ENCODE results near the gene SPINK14. TPM values are rescaled to one million over a fixed set of nuclear protein-coding genes. Genes with fewer than 3 reads are reported as not detected.

SPINK14 gene
- not detected for polyA plus RNA-seq (2013, experiment 1 of 2)
- polyA plus RNA-seq (2013, experiment 2 of 2): not detected

- WGBS, 2 experiments (ENCODE audit: insufficient coverage in 2 of 2): 90% methylated on average over 1 of the region's 1 CpG; no CpG with 5 or more reads in 1 of the 2 experiments
- H3K9me3 ChIP-seq (ENCODE audit: control insufficient read depth, low read length): no peaks in the 10 kb centered on the region
- no peak within 1 kb of the TSS for H3K4me3 ChIP-seq (ENCODE audit: extremely low read depth, insufficient read depth, low read length, poor library complexity, severe bottlenecking)
- no peak within 1 kb of the TSS for H3K27ac ChIP-seq (ENCODE audit: low read depth, low read length, severe bottlenecking)
- H3K4me1 ChIP-seq (ENCODE audit: control insufficient read depth, insufficient read depth, low read length, poor library complexity, severe bottlenecking): no peaks in the 10 kb centered on the region
- H3K36me3 ChIP-seq (ENCODE audit: control insufficient read depth, insufficient read depth, low read length): no peaks in the 10 kb centered on the region
Measured at GRCh38 chr5:148168246-148168645, at the start of gene SPINK14. TSS of gene SPINK14 (plus strand) at chr5:148168546. CDS start at chr5:148169733, 1,187 bp downstream.

- Histone ChIP-seq H3K4me1 (ENCODE audit: control insufficient read depth, insufficient read depth, low read length, poor library complexity, severe bottlenecking) (no peaks in the 10 kb centered on the region), H3K36me3 (ENCODE audit: control insufficient read depth, insufficient read depth, low read length) (no peaks in the 10 kb centered on the region), H3K9me3 (ENCODE audit: control insufficient read depth, low read length) (no peaks in the 10 kb centered on the region), H3K27ac (ENCODE audit: low read depth, low read length, severe bottlenecking) (no peak overlapping the region), H3K4me3 (ENCODE audit: extremely low read depth, insufficient read depth, low read length, poor library complexity, severe bottlenecking) (no peak overlapping the region)
- WGBS, 2 experiments (ENCODE audit: insufficient coverage in 2 of 2): 100% methylated on average over 2 of the region's 3 CpGs; no CpG with 5 or more reads in 1 of the 2 experiments
Measured at GRCh38 chr5:148120317-148120716, 48.0 kb upstream of the SPINK14 start.

GRCh38 chr5:148125641-148126040, 42.7 kb upstream of the SPINK14 start:
- Histone ChIP-seq H3K4me3 (ENCODE audit: extremely low read depth, insufficient read depth, low read length, poor library complexity, severe bottlenecking) (no peak overlapping the region), H3K27ac (ENCODE audit: low read depth, low read length, severe bottlenecking) (no peak overlapping the region), H3K36me3 (ENCODE audit: control insufficient read depth, insufficient read depth, low read length) (no peaks in the 10 kb centered on the region), H3K9me3 (ENCODE audit: control insufficient read depth, low read length) (no peaks in the 10 kb centered on the region), H3K4me1 (ENCODE audit: control insufficient read depth, insufficient read depth, low read length, poor library complexity, severe bottlenecking) (no peaks in the 10 kb centered on the region)
- WGBS, 2 experiments (ENCODE audit: insufficient coverage in 2 of 2): 80 to 100% methylated on average over 1 of the region's 3 CpGs

GRCh38 chr5:148135091-148136048, 33.0 kb upstream of the SPINK14 start:
- 84 to 96% methylated on average over 4 of the region's 5 CpGs for WGBS, 2 experiments (ENCODE audit: insufficient coverage in 2 of 2)
- Histone ChIP-seq H3K27ac (ENCODE audit: low read depth, low read length, severe bottlenecking) (no peak overlapping the region), H3K4me3 (ENCODE audit: extremely low read depth, insufficient read depth, low read length, poor library complexity, severe bottlenecking) (no peak overlapping the region), H3K4me1 (ENCODE audit: control insufficient read depth, insufficient read depth, low read length, poor library complexity, severe bottlenecking) (no peaks in the 10 kb centered on the region), H3K36me3 (ENCODE audit: control insufficient read depth, insufficient read depth, low read length) (no peaks in the 10 kb centered on the region), H3K9me3 (ENCODE audit: control insufficient read depth, low read length) (no peaks in the 10 kb centered on the region)

- Histone ChIP-seq H3K36me3 (ENCODE audit: control insufficient read depth, insufficient read depth, low read length) (no peaks in the 10 kb centered on the region), H3K4me3 (ENCODE audit: extremely low read depth, insufficient read depth, low read length, poor library complexity, severe bottlenecking) (no peak overlapping the region), H3K27ac (ENCODE audit: low read depth, low read length, severe bottlenecking) (no peak overlapping the region), H3K9me3 (ENCODE audit: control insufficient read depth, low read length) (no peaks in the 10 kb centered on the region), H3K4me1 (ENCODE audit: control insufficient read depth, insufficient read depth, low read length, poor library complexity, severe bottlenecking) (peaks cover 2% of the 10 kb centered on the region)
- no CpG with 5 or more reads among the region's 3 CpGs for WGBS, 2 experiments (ENCODE audit: insufficient coverage in 2 of 2)
Measured at GRCh38 chr5:148140846-148141245, 27.5 kb upstream of the SPINK14 start.

GRCh38 chr5:148141645-148142044, 26.7 kb upstream of the SPINK14 start:
- 84 to 92% methylated on average over 2 of the region's 2 CpGs for WGBS, 2 experiments (ENCODE audit: insufficient coverage in 2 of 2)

GRCh38 chr5:148145916-148146315, 22.4 kb upstream of the SPINK14 start:
- no peaks in the 10 kb centered on the region for H3K36me3 ChIP-seq (ENCODE audit: control insufficient read depth, insufficient read depth, low read length)
- H3K9me3 ChIP-seq (ENCODE audit: control insufficient read depth, low read length): no peaks in the 10 kb centered on the region
- H3K4me1 ChIP-seq (ENCODE audit: control insufficient read depth, insufficient read depth, low read length, poor library complexity, severe bottlenecking): peaks cover 11% of the 10 kb centered on the region
- H3K27ac ChIP-seq (ENCODE audit: low read depth, low read length, severe bottlenecking): no peak overlapping the region
- H3K4me3 ChIP-seq (ENCODE audit: extremely low read depth, insufficient read depth, low read length, poor library complexity, severe bottlenecking): no peak overlapping the region

More at GRCh38 chr5:148141645-148142044, 26.7 kb upstream of the SPINK14 start:
- H3K9me3 ChIP-seq (ENCODE audit: control insufficient read depth, low read length): no peaks in the 10 kb centered on the region
- H3K4me3 ChIP-seq (ENCODE audit: extremely low read depth, insufficient read depth, low read length, poor library complexity, severe bottlenecking): no peak overlapping the region
- no peaks in the 10 kb centered on the region for H3K36me3 ChIP-seq (ENCODE audit: control insufficient read depth, insufficient read depth, low read length)
- H3K27ac ChIP-seq (ENCODE audit: low read depth, low read length, severe bottlenecking): no peak overlapping the region
- peaks cover 8% of the 10 kb centered on the region for H3K4me1 ChIP-seq (ENCODE audit: control insufficient read depth, insufficient read depth, low read length, poor library complexity, severe bottlenecking)

GRCh38 chr5:148146487-148146886, 21.9 kb upstream of the SPINK14 start:
- Histone ChIP-seq H3K27ac (ENCODE audit: low read depth, low read length, severe bottlenecking) (no peak overlapping the region), H3K4me1 (ENCODE audit: control insufficient read depth, insufficient read depth, low read length, poor library complexity, severe bottlenecking) (peaks cover 11% of the 10 kb centered on the region), H3K4me3 (ENCODE audit: extremely low read depth, insufficient read depth, low read length, poor library complexity, severe bottlenecking) (no peak overlapping the region), H3K9me3 (ENCODE audit: control insufficient read depth, low read length) (no peaks in the 10 kb centered on the region), H3K36me3 (ENCODE audit: control insufficient read depth, insufficient read depth, low read length) (no peaks in the 10 kb centered on the region)
- WGBS, 2 experiments (ENCODE audit: insufficient coverage in 2 of 2): 100% methylated on average over 1 of the region's 1 CpG; no CpG with 5 or more reads in 1 of the 2 experiments

GRCh38 chr5:148147415-148147814, 20.9 kb upstream of the SPINK14 start:
- Histone ChIP-seq H3K4me1 (ENCODE audit: control insufficient read depth, insufficient read depth, low read length, poor library complexity, severe bottlenecking) (peaks cover 11% of the 10 kb centered on the region), H3K27ac (ENCODE audit: low read depth, low read length, severe bottlenecking) (no peak overlapping the region), H3K9me3 (ENCODE audit: control insufficient read depth, low read length) (no peaks in the 10 kb centered on the region), H3K4me3 (ENCODE audit: extremely low read depth, insufficient read depth, low read length, poor library complexity, severe bottlenecking) (no peak overlapping the region), H3K36me3 (ENCODE audit: control insufficient read depth, insufficient read depth, low read length) (no peaks in the 10 kb centered on the region)
- WGBS, 2 experiments (ENCODE audit: insufficient coverage in 2 of 2): 86% methylated on average over 3 of the region's 4 CpGs; no CpG with 5 or more reads in 1 of the 2 experiments

GRCh38 chr5:148151872-148152271, 16.5 kb upstream of the SPINK14 start:
- peaks cover 4% of the 10 kb centered on the region for H3K4me1 ChIP-seq (ENCODE audit: control insufficient read depth, insufficient read depth, low read length, poor library complexity, severe bottlenecking)
- no peak overlapping the region for H3K4me3 ChIP-seq (ENCODE audit: extremely low read depth, insufficient read depth, low read length, poor library complexity, severe bottlenecking)
- H3K36me3 ChIP-seq (ENCODE audit: control insufficient read depth, insufficient read depth, low read length): no peaks in the 10 kb centered on the region
- no peak overlapping the region for H3K27ac ChIP-seq (ENCODE audit: low read depth, low read length, severe bottlenecking)
- H3K9me3 ChIP-seq (ENCODE audit: control insufficient read depth, low read length): no peaks in the 10 kb centered on the region
- 80 to 85% methylated on average over 1 to 2 of the region's 2 CpGs for WGBS, 2 experiments (ENCODE audit: insufficient coverage in 2 of 2)

GRCh38 chr5:148152781-148153180, 15.6 kb upstream of the SPINK14 start:
- Histone ChIP-seq H3K4me1 (ENCODE audit: control insufficient read depth, insufficient read depth, low read length, poor library complexity, severe bottlenecking) (peaks cover 4% of the 10 kb centered on the region), H3K9me3 (ENCODE audit: control insufficient read depth, low read length) (no peaks in the 10 kb centered on the region), H3K4me3 (ENCODE audit: extremely low read depth, insufficient read depth, low read length, poor library complexity, severe bottlenecking) (no peak overlapping the region), H3K27ac (ENCODE audit: low read depth, low read length, severe bottlenecking) (no peak overlapping the region), H3K36me3 (ENCODE audit: control insufficient read depth, insufficient read depth, low read length) (no peaks in the 10 kb centered on the region)
